ENCODE results near the gene DPP9.
"Not testable (repeated sequence)": the region's sequence is repeated elsewhere in the genome, so short reads cannot be mapped to it uniquely, and the experiment has no call there.

Gene DPP9

DNA sequence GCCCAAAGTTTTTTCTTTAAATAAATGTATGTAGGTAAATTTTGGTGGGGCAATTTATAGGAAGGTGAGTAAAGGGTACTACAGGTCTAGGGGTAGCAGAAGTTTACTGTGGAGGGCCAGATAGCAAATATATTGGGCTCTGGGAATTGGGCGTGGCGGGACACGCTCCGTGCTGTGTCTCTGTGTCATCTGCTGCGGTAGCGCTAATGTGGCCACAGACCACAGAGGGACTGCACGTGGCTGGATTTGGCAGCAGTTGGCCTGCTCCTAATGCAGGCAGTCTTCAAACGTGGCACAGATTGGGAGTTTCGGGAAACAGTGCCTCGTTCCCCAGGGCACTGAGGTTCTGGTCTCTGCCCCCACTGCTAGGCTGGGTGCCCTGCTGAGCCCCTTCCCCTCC is 36.9 kb downstream of the DPP9 start:
- in situ Hi-C loops (cut with HindIII; ENCODE audit: low sequenced_read_pairs): no loop called here
- TF ChIP-seq, protein P1, sequence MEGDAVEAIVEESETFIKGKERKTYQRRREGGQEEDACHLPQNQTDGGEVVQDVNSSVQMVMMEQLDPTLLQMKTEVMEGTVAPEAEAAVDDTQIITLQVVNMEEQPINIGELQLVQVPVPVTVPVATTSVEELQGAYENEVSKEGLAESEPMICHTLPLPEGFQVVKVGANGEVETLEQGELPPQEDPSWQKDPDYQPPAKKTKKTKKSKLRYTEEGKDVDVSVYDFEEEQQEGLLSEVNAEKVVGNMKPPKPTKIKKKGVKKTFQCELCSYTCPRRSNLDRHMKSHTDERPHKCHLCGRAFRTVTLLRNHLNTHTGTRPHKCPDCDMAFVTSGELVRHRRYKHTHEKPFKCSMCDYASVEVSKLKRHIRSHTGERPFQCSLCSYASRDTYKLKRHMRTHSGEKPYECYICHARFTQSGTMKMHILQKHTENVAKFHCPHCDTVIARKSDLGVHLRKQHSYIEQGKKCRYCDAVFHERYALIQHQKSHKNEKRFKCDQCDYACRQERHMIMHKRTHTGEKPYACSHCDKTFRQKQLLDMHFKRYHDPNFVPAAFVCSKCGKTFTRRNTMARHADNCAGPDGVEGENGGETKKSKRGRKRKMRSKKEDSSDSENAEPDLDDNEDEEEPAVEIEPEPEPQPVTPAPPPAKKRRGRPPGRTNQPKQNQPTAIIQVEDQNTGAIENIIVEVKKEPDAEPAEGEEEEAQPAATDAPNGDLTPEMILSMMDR (IDR thresholded peaks at IDR 0.05; ENCODE audit: low read depth, low read length, missing control alignments): no peak
- DNase-seq (ENCODE audit: low read depth): no peak
- H3K4me3 ChIP-seq (ENCODE audit: low read depth, low read length): no peak overlapping the region

DNA sequence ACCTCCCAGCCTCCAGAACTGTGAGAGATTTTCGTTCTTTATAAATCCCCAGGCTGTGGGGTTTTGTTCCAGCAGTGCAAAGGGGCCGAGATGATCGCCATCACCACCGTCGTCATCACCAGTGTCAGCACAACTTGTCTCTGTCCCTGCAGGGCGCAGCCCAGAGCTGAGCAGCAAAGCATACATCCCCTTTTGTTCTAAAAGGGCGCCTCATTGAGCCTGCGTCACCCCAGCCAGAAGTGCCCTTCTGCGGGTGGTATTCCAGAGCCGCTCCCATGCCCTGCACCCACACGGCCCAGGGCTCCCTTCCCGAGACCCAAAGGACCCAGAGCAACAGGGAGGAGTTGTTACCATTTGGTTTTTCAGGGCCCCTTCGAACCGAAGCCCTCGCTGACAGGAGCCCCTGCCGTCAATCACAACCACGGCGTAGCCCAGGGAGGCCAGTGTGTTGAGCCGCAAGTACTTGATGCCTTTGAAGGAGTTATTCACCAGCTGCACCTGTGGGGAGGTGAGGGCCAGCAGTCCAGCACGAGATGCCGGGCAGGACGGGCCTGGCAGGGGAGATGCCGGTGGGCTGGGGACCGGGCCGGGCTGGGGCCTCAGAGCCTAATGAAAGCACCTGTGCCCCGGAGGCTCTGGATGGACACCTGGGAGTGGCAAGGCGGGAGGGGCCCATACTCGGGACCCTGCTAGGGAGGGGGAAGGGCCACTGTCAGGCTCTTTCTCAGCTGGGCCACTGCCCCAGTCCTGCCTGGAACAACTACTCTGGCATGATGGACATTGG is 39.1 kb downstream of the DPP9 start:
- in situ Hi-C loops (cut with HindIII; ENCODE audit: low sequenced_read_pairs): no loop called here
- DNase-seq (ENCODE audit: low read depth): no peak
- TF ChIP-seq, protein P1 (IDR thresholded peaks at IDR 0.05; ENCODE audit: low read depth, low read length, missing control alignments): no peak
- no peak overlapping the region for H3K4me3 ChIP-seq (ENCODE audit: low read depth, low read length)

DNA sequence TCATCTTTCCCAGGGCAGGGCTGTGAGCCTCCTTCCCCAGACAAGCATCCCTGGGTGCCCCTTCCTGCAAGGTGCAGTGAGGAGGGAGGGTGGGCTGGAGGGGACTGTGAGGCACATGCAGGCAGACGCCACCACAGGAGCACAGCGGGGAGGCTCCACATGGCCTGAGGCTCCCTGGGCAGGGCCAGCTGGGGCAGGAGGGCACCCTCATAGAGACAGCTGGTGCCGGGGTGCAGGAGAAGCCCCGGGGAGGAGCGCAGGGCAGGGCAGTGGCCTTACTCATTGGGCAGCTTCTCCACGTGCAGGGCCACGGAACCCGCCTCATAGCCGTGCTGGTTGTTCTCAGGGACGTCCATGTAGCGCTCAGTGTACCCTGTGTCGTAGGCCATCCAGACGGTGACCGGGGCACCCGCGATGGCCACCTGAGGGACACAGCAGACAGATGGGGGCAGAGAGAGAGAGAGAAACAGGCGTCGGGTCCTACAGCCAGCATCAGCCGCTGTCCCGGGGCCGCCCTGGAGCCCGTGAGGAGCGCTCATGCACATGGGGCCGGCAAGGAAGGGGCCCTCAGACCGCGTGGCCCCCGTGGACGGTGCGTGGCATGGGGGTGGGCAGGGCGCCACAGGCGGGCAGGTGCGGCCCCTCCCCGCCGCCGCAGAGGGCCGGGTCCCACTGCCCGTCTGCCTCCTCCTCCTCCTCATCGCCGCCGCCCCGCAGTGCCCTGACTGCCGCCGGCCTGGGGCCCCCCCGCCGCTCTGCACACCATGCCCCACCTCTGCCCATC is 41.0 kb downstream of the DPP9 start:
- DNase-seq (ENCODE audit: low read depth): no peak
- in situ Hi-C loops (cut with HindIII; ENCODE audit: low sequenced_read_pairs): no loop called here
- TF ChIP-seq, protein P1 (IDR thresholded peaks at IDR 0.05; ENCODE audit: low read depth, low read length, missing control alignments): no peak
- H3K4me3 ChIP-seq (ENCODE audit: low read depth, low read length): no peak overlapping the region

DNA sequence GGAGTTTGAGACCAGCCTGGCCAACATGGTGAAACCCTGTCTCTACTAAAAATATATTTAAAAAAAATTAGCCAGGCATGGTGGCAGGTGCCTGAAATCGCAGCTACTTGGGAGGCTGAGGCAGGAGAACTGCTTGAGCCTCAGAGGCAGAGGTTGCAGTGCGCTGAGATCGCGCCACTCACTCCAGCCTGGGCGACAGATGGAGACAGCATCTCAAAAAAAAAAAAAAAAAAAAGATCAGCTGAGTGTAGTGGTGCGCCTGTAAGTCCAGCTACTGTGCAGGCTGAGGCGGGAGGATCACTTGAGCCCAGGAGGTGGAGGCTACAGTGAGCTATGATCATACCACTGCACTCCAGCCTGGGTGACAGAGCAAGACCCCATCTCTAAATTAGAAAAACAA is 43.6 kb downstream of the DPP9 start:
- in situ Hi-C loops (cut with HindIII; ENCODE audit: low sequenced_read_pairs); H3K4me3 ChIP-seq (ENCODE audit: low read depth, low read length); DNase-seq (ENCODE audit: low read depth): not testable (repeated sequence)

DNA sequence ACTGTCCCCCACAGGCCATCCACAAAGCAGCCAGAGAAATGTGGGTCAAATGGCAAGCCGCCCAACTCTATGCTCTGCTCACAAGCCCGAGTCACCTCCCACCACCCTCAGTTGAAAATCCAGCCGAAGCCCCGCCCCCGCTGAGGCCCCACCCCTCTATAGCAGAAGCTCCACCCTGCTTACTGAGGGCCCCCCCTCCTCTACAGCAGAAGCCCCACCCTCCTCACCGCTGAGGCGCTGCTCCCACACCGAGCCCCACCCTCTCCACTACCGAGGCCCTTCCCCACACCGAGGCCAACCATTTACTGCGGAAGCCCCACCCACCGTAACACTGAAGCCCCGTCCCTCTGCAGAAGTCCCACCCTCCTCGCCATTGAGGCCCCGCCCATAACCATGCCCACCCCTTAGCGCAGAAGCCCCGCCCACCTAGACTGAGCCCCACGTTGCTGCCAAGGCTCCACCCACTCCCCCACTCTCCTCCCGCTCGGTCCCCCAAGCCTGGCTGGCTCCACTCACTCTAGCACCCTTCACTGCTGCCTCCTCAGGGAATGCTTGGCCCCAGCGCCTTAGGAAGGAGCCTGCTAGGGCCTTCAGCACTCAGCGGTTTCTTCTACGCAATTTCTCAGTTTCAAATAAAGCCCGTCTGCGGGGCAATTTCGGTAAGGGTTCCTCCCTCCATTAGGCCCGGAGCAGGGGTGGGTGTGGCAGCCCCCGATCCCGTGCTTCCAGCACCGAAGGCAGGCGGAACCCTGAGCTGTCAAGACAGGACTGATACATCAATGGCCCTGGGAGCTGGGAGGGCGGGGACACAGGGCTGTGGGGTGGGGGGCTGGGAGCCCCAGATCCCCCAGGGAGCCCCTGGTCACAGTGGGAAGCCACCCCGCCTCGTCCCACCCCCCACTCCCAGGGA is 44.5 kb downstream of the DPP9 start:
- no peak for DNase-seq (ENCODE audit: low read depth)
- TF ChIP-seq, protein P1 (IDR thresholded peaks at IDR 0.05; ENCODE audit: low read depth, low read length, missing control alignments): no peak
- in situ Hi-C loops (cut with HindIII; ENCODE audit: low sequenced_read_pairs): no loop called here
- H3K4me3 ChIP-seq (ENCODE audit: low read depth, low read length): no peak overlapping the region

DNA sequence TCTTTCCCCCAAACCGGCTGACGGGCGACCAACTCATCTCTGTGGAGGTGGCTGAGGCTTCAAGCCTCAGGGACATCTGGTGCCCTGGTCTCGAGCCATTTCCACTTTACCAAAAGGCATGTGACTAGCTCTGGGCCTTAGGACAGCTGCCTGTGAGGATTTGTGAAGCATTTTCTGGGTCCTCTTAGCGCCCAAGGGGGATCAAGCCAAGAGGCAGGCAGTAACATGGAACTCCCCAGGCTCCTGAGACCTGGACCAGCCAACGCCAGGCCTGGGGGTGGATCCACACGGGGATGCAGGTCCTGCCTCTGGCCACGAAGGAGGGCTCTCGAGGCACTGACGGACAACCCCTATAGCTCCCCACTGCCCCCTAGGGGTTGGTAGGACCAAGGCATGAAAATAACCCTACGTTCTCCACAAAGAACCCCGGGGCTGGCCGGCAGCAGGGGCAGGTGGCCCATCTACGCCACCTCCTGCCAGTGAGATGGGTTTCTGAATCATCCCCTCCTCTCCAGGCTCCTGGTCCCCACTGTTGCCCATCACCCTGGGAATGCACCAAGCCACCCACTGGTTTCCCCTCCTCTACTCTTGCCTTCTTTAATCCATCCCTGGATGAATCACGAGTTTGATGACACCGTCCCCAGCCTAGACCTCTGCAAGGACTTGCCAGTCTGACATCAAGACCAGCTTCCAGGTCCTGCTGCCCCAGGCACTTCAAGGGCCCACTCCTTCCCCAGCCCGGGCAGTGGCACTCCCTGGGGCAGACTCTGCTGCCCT is 46.5 kb downstream of the DPP9 start:
- in situ Hi-C loops (cut with HindIII; ENCODE audit: low sequenced_read_pairs): no loop called here
- no peak overlapping the region for H3K4me3 ChIP-seq (ENCODE audit: low read depth, low read length)
- DNase-seq (ENCODE audit: low read depth): no peak
- TF ChIP-seq, protein P1 (IDR thresholded peaks at IDR 0.05; ENCODE audit: low read depth, low read length, missing control alignments): peak; percentile 61
